Activated CD8-positive, alpha-beta memory T cell treated with anti-CD3 and anti-CD28 coated beads, Interleukin-2, amount 10 ng/mL, durations not matched to agents 7 days and 5 days (primary cell): ENCODE results near the gene B4GALT4. TPM values are rescaled to one million over a fixed set of nuclear protein-coding genes. Genes with fewer than 3 reads are reported as not detected.
"Not testable (repeated sequence)": the region's sequence is repeated elsewhere in the genome, so short reads cannot be mapped to it uniquely, and the experiment has no call there.

ENCODE experiments used
- ATAC-seq: fragments of 150-1000 bp; cut with Tn5 transposase; one replicate; pipeline ENCODE4 v1.10.0; 2021; ENCODE audit warnings: moderate library complexity
- CTCF ChIA-PET: fragments of 350-600 bp; sonication (Branson Sonifier 250); formaldehyde crosslinking; loops from one replicate; lab custom pipeline; 2021; ENCODE audit warnings: antibody characterized with exemption; lab: Charles Lee
- DNase-seq: peaks from one replicate; pipeline ENCODE4 v3.0.0-alpha.2; 2020
- H3K27ac Mint-ChIP-seq: one replicate; pipeline ENCODE4 v1.8.0; 2021; ENCODE audit warnings: mild to moderate bottlenecking, mixed read lengths
- H3K27me3 Mint-ChIP-seq: one replicate; pipeline ENCODE4 v1.8.0; 2021; ENCODE audit warnings: mixed read lengths
- H3K36me3 Mint-ChIP-seq: one replicate; pipeline ENCODE4 v1.8.0; 2021; ENCODE audit warnings: mild to moderate bottlenecking, mixed read lengths
- H3K4me1 Mint-ChIP-seq: one replicate; pipeline ENCODE4 v1.8.0; 2021; ENCODE audit warnings: mixed read lengths
- H3K4me3 Mint-ChIP-seq: one replicate; pipeline ENCODE4 v1.8.0; 2021; ENCODE audit warnings: mild to moderate bottlenecking, moderate library complexity, mixed read lengths
- H3K9me3 Mint-ChIP-seq: one replicate; pipeline ENCODE4 v1.8.0; 2022; ENCODE audit warnings: low read depth, mixed read lengths
- total RNA-seq, 2 experiments: library from RNA; stranded (reverse); gene quantifications; one replicate each; pipeline ENCODE4 v1.2.3, GENCODE V29; 2021

B4GALT4 gene
- total RNA-seq, 2 experiments from 2014 or later: 9.6 to 10.9 TPM

GRCh38 chr3:119177321-119177720 lies 63.4 kb downstream of the B4GALT4 start:
- H3K27ac Mint-ChIP-seq: no peak overlapping the region
- no peak overlapping the region for H3K4me3 Mint-ChIP-seq

GRCh38 chr3:119176778-119177177 lies 63.9 kb downstream of the B4GALT4 start:
- no peaks in the 10 kb centered on the region for H3K36me3 Mint-ChIP-seq
- H3K27ac Mint-ChIP-seq: no peak overlapping the region
- no peaks in the 10 kb centered on the region for H3K9me3 Mint-ChIP-seq
- peaks cover 32% of the 10 kb centered on the region for H3K27me3 Mint-ChIP-seq
- ATAC-seq: no peak
- H3K4me3 Mint-ChIP-seq: no peak overlapping the region
- no peaks in the 10 kb centered on the region for H3K4me1 Mint-ChIP-seq
- no peak for DNase-seq
- CTCF ChIA-PET: no interaction called here

More at GRCh38 chr3:119177321-119177720, 63.4 kb downstream of the B4GALT4 start:
- ATAC-seq (no peak), DNase-seq (no peak)
- CTCF ChIA-PET: no interaction called here
- Mint-ChIP-seq H3K9me3 (no peaks in the 10 kb centered on the region), H3K36me3 (no peaks in the 10 kb centered on the region), H3K4me1 (no peaks in the 10 kb centered on the region), H3K27me3 (peaks cover 32% of the 10 kb centered on the region)

GRCh38 chr3:119175872-119176756 lies 64.6 kb downstream of the B4GALT4 start:
- Mint-ChIP-seq H3K27me3 (peaks cover 32% of the 10 kb centered on the region), H3K4me3 (no peak overlapping the region), H3K4me1 (no peaks in the 10 kb centered on the region), H3K9me3 (no peaks in the 10 kb centered on the region), H3K27ac (no peak overlapping the region), H3K36me3 (no peaks in the 10 kb centered on the region)
- DNase-seq (no peak), ATAC-seq (no peak)
- CTCF ChIA-PET: no interaction called here

- Mint-ChIP-seq H3K36me3 (no peaks in the 10 kb centered on the region), H3K27ac (no peak within 1 kb of the TSS), H3K9me3 (no peaks in the 10 kb centered on the region), H3K4me3 (no peak within 1 kb of the TSS), H3K27me3 (peaks cover 32% of the 10 kb centered on the region), H3K4me1 (no peaks in the 10 kb centered on the region)
- CTCF ChIA-PET: interaction anchor here (1.0 kb wide), 1 partner anchor 11 kb away, joined by 3 read pairs; no protein-coding TSS in a partner anchor
- DNase-seq: no peak
- no peak for ATAC-seq
Observed at GRCh38 chr3:119173325-119173724, 67.4 kb downstream of the B4GALT4 start, which contains the start of gene UPK1B. UPK1B (plus strand) TSS chr3:119173598; CDS start chr3:119186742, 13,144 bp downstream.

GRCh38 chr3:119170821-119171220 lies 69.9 kb downstream of the B4GALT4 start:
- peaks cover 22% of the 10 kb centered on the region for H3K27me3 Mint-ChIP-seq
- H3K27ac Mint-ChIP-seq: no peak overlapping the region
- DNase-seq (no peak), ATAC-seq (no peak)
- no peaks in the 10 kb centered on the region for H3K36me3 Mint-ChIP-seq
- H3K4me1 Mint-ChIP-seq: no peaks in the 10 kb centered on the region
- CTCF ChIA-PET: no interaction called here
- no peak overlapping the region for H3K4me3 Mint-ChIP-seq
- H3K9me3 Mint-ChIP-seq: no peaks in the 10 kb centered on the region

- CTCF ChIA-PET, ATAC-seq, DNase-seq, H3K27ac Mint-ChIP-seq, H3K4me1 Mint-ChIP-seq, H3K9me3 Mint-ChIP-seq, H3K36me3 Mint-ChIP-seq, H3K4me3 Mint-ChIP-seq: not testable (repeated sequence)
- peaks cover 27% of the 10 kb centered on the region for H3K27me3 Mint-ChIP-seq
Observed at GRCh38 chr3:119164745-119165144, 75.9 kb downstream of the B4GALT4 start.

Other genes starting within 250 kb of the B4GALT4 start
- gene IGSF11, start 206.0 kb downstream of the B4GALT4 start, total RNA-seq: not detected
- not detected for gene TEX55, start 94.7 kb downstream of the B4GALT4 start, total RNA-seq
- not detected for gene UPK1B, start 67.3 kb downstream of the B4GALT4 start, total RNA-seq
- 1 to 10 TPM; 1.4 to 8.3 TPM for gene ARHGAP31, start 53.5 kb upstream of the B4GALT4 start, total RNA-seq
- gene TMEM39A, start 222.7 kb upstream of the B4GALT4 start, total RNA-seq: 10 to 100 TPM; 35.2 to 42.6 TPM
- 10 to 100 TPM; 26.6 to 29.5 TPM for gene POGLUT1, start 228.1 kb upstream of the B4GALT4 start, total RNA-seq